ENCODE results near the gene ATXN1L. TPM values are rescaled to one million over a fixed set of nuclear protein-coding genes. Genes with fewer than 3 reads are reported as not detected.

ATXN1L gene
- total and polyA plus RNA-seq, 12 donors = 6.0 to 24.2 (median 18.0) TPM

DNA sequence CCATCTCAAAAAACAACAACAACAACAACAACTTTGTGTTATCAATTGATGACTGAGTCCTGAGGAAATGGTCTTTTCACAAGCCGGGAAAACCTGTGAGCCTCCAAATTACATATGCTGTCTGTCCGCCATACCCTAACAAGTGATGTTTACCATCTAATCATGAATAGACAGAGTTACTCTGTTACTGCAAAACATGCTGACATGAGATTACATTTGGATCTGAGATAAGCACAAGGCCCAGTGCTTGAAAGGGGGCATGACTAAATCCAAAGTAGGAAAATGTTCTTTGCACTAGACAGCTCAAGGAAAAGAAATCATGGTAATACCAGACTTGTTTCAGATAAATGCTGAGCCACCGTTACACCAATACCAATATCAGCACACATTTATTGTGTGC is 8.6 kb upstream of the ATXN1L start:
- WGBS, 2 donors = 72 to 85% methylated on average over 3 of the region's 3 CpGs
- H3K27ac ChIP-seq = no peak overlapping the region
- no peak for ATAC-seq
- H3K36me3 ChIP-seq = no peaks in the 10 kb centered on the region
- H3K9me3 ChIP-seq = no peaks in the 10 kb centered on the region
- no peak for DNase-seq
- TF ChIP-seq, protein P1, sequence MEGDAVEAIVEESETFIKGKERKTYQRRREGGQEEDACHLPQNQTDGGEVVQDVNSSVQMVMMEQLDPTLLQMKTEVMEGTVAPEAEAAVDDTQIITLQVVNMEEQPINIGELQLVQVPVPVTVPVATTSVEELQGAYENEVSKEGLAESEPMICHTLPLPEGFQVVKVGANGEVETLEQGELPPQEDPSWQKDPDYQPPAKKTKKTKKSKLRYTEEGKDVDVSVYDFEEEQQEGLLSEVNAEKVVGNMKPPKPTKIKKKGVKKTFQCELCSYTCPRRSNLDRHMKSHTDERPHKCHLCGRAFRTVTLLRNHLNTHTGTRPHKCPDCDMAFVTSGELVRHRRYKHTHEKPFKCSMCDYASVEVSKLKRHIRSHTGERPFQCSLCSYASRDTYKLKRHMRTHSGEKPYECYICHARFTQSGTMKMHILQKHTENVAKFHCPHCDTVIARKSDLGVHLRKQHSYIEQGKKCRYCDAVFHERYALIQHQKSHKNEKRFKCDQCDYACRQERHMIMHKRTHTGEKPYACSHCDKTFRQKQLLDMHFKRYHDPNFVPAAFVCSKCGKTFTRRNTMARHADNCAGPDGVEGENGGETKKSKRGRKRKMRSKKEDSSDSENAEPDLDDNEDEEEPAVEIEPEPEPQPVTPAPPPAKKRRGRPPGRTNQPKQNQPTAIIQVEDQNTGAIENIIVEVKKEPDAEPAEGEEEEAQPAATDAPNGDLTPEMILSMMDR (IDR thresholded peaks at IDR 0.05) = no peak
- intact Hi-C loops (cut with DNase I) = no loop called here
- H3K4me3 ChIP-seq = no peak overlapping the region
- no peaks in the 10 kb centered on the region for H3K4me1 ChIP-seq
- no peaks in the 10 kb centered on the region for H3K27me3 ChIP-seq

DNA sequence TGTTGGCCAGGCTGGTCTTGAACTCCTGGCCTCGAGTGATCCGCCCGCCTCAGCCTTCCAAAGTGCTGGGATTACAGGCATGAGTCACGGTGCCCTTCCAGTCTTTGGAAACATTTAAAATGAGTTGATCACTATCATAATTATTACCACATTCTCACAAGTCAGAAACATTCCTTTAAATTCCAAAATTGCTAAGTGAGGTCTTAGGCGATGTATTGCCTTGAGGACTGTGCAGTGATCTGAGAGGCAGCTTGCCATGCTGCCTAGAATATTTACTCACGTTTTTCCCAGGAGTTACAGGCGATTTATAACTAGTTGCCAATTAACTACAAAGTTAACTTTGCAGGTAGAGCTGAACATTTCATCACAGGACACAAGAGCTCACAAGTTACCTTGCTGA is 5.7 kb upstream of the ATXN1L start:
- TF ChIP-seq, protein P1 (IDR thresholded peaks at IDR 0.05) = no peak
- H3K36me3 ChIP-seq = no peaks in the 10 kb centered on the region
- no peaks in the 10 kb centered on the region for H3K27me3 ChIP-seq
- intact Hi-C loops (cut with DNase I) = loop anchor here in 1 of 10 donors (10.0 kb wide), 1 partner anchor 55 kb away; no protein-coding TSS in a partner anchor
- H3K9me3 ChIP-seq = no peaks in the 10 kb centered on the region
- 77 to 79% methylated on average over 7 of the region's 7 CpGs for WGBS, 2 donors
- no peak overlapping the region for H3K4me3 ChIP-seq
- ATAC-seq (no peak), DNase-seq (no peak)
- peaks cover 0 to 5% (median 0%) of the 10 kb centered on the region in 9 donors for H3K4me1 ChIP-seq
- no peak overlapping the region for H3K27ac ChIP-seq

DNA sequence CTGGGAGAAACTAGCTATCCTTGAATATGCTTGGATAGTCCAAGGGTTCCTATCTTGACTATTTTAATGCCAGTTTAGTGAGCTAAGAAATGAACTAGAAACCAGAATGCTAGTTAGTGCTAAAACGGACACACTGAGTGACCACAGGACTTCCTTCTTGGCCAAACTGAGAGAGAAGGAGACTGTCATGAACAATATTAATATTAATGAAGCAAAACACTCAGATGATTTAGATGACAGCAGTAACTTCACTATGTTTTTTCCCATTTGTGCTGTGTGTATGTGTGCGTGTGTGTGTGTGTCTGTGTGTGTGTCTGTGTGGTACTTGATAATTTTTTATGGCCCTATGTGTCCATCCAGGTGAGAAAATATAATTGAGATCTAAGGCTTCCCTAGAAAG is 2.2 kb upstream of the ATXN1L start:
- H3K9me3 ChIP-seq = no peaks in the 10 kb centered on the region
- TF ChIP-seq, protein P1 (IDR thresholded peaks at IDR 0.05) = no peak
- WGBS, 2 donors = 70 to 75% methylated on average over 2 of the region's 2 CpGs
- no peak overlapping the region for H3K27ac ChIP-seq
- H3K36me3 ChIP-seq = peaks cover 0 to 10% (median 0%) of the 10 kb centered on the region in 9 donors
- ATAC-seq (no peak), DNase-seq (no peak)
- H3K4me1 ChIP-seq = peaks cover 0 to 29% (median 21%) of the 10 kb centered on the region in 9 donors
- H3K4me3 ChIP-seq = no peak overlapping the region
- no peaks in the 10 kb centered on the region for H3K27me3 ChIP-seq
- intact Hi-C loops (cut with DNase I) = loop anchor here in 1 of 10 donors (10.0 kb wide), 1 partner anchor 59 kb away; no protein-coding TSS in a partner anchor

DNA sequence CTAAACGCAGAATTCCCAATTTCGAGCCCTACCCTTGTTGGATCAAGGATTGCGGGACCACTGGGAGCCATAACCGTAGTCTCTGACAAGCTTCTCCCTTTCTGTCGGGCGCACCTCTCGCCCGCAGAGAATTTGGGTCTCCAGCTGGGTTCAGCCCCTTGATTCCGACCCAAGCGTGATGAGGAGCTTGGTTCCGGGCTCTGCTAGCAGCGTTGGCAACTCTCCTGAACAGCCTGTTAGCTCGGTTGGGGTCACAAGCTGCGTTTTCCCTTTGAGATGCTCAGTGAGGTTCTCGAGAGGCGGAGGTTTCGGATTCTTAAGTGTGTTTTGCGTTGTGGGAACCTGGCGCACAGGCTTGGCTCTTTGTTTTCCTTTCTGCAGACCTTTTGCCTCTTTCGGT is 655 bp downstream of the ATXN1L start:
- TF ChIP-seq, protein P1 (IDR thresholded peaks at IDR 0.05) = no peak
- intact Hi-C loops (cut with DNase I) = loop anchor here in 3 of 10 donors (5.0 to 10.0 kb wide), 3 partner anchors 36 to 62 kb away; partner anchors contain the start of genes AP1G1 (in 2 of the 3) and ZNF821 (in 1 of the 3)
- Histone ChIP-seq H3K4me1 (peaks cover 0 to 33% (median 22%) of the 10 kb centered on the region in 9 donors), H3K4me3 (peak overlapping the region; percentile 83 to 100 (median 99)), H3K27ac (peak overlapping the region; percentile 64 to 97 (median 91)), H3K9me3 (no peaks in the 10 kb centered on the region), H3K27me3 (no peaks in the 10 kb centered on the region), H3K36me3 (peaks cover 0 to 39% (median 21%) of the 10 kb centered on the region in 9 donors)
- DNase-seq = no peak
- 0 to 1% methylated on average over 20 of the region's 20 CpGs for WGBS, 2 donors
- ATAC-seq = peak in 4 of 8 donors; percentile 3 to 9 (median 5)

Measured in heart right ventricle (tissue), 16 donors.